GM18951 (cell line): ENCODE results near the gene CDCP2.
"Not testable (repeated sequence)": the region's sequence is repeated elsewhere in the genome, so short reads cannot be mapped to it uniquely, and the experiment has no call there.

Source experiments
- POLR2A ChIP-seq: IDR thresholded peaks from 4 replicates; pipeline ENCODE4 v1.6.1; 2011; ENCODE audit warnings: mild to moderate bottlenecking; ENCODE audit not compliant: insufficient read length, insufficient read depth; ENCODE audit errors: extremely low read depth
- in situ Hi-C: fragments of 300-500 bp; cut with MboI; formaldehyde crosslinking; loops from one replicate; pipeline ENCODE4 v1.12.0; 2022; ENCODE audit warnings: low sequenced_read_pairs, mixed read lengths, inconsistent platforms; ENCODE audit not compliant: unreplicated experiment

The CDCP2 gene

GRCh38 chr1:54176621-54177327 is 24.0 kb upstream of the CDCP2 start:
- TF ChIP-seq POLR2A: no peak
- in situ Hi-C loops: no loop called here

- in situ Hi-C loops: no loop called here
- TF ChIP-seq POLR2A: no peak
Measured at GRCh38 chr1:54174106-54174505, 21.3 kb upstream of the CDCP2 start.

GRCh38 chr1:54173681-54174080 is 20.9 kb upstream of the CDCP2 start:
- no peak for TF ChIP-seq POLR2A
- in situ Hi-C loops: no loop called here

GRCh38 chr1:54172614-54173599 is 20.1 kb upstream of the CDCP2 start:
- in situ Hi-C loops: no loop called here
- TF ChIP-seq POLR2A: no peak

GRCh38 chr1:54171606-54172005 is 18.8 kb upstream of the CDCP2 start:
- in situ Hi-C loops: no loop called here
- TF ChIP-seq POLR2A: no peak

- in situ Hi-C loops: no loop called here
- TF ChIP-seq POLR2A: no peak
Measured at GRCh38 chr1:54171016-54171415, 18.2 kb upstream of the CDCP2 start.

GRCh38 chr1:54169068-54169467 is 16.3 kb upstream of the CDCP2 start:
- TF ChIP-seq POLR2A: no peak
- in situ Hi-C loops: no loop called here

- in situ Hi-C loops: no loop called here
- TF ChIP-seq POLR2A: no peak
Measured at GRCh38 chr1:54168206-54168965, 15.6 kb upstream of the CDCP2 start.

GRCh38 chr1:54167422-54168139 is 14.8 kb upstream of the CDCP2 start:
- in situ Hi-C loops: no loop called here

GRCh38 chr1:54166357-54166756 is 13.6 kb upstream of the CDCP2 start:
- in situ Hi-C loops: not testable (repeated sequence)

More at GRCh38 chr1:54167422-54168139, 14.8 kb upstream of the CDCP2 start:
- no peak for TF ChIP-seq POLR2A

GRCh38 chr1:54165146-54165545 is 12.3 kb upstream of the CDCP2 start:
- TF ChIP-seq POLR2A: no peak
- in situ Hi-C loops: no loop called here

GRCh38 chr1:54163573-54163972 is 10.8 kb upstream of the CDCP2 start:
- TF ChIP-seq POLR2A: no peak
- in situ Hi-C loops: no loop called here

GRCh38 chr1:54163051-54163450 is 10.3 kb upstream of the CDCP2 start:
- no peak for TF ChIP-seq POLR2A
- in situ Hi-C loops: no loop called here
